ENCODE data around the gene GRM8.

GRCh38 chr7:126685018-126685573 lies 567.6 kb downstream of the GRM8 start:
- no peak for TF ChIP-seq TAF1 (conservative IDR thresholded peaks at IDR 0.05)
- TF ChIP-seq, protein P1, sequence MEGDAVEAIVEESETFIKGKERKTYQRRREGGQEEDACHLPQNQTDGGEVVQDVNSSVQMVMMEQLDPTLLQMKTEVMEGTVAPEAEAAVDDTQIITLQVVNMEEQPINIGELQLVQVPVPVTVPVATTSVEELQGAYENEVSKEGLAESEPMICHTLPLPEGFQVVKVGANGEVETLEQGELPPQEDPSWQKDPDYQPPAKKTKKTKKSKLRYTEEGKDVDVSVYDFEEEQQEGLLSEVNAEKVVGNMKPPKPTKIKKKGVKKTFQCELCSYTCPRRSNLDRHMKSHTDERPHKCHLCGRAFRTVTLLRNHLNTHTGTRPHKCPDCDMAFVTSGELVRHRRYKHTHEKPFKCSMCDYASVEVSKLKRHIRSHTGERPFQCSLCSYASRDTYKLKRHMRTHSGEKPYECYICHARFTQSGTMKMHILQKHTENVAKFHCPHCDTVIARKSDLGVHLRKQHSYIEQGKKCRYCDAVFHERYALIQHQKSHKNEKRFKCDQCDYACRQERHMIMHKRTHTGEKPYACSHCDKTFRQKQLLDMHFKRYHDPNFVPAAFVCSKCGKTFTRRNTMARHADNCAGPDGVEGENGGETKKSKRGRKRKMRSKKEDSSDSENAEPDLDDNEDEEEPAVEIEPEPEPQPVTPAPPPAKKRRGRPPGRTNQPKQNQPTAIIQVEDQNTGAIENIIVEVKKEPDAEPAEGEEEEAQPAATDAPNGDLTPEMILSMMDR (IDR thresholded peaks at IDR 0.05; ENCODE audit: low read depth, low read length, missing input control): no peak
